NCI-H748 (cell line): ENCODE data around the gene SMC1B.
"Not testable (repeated sequence)": the region's sequence is repeated elsewhere in the genome, so short reads cannot be mapped to it uniquely, and the experiment has no call there.

ENCODE experiments used
- DNase-seq: peaks from one replicate; lab custom pipeline; 2025; ENCODE audit not compliant: unreplicated experiment; lab: John Stamatoyannopoulos, UW

The SMC1B gene

DNA sequence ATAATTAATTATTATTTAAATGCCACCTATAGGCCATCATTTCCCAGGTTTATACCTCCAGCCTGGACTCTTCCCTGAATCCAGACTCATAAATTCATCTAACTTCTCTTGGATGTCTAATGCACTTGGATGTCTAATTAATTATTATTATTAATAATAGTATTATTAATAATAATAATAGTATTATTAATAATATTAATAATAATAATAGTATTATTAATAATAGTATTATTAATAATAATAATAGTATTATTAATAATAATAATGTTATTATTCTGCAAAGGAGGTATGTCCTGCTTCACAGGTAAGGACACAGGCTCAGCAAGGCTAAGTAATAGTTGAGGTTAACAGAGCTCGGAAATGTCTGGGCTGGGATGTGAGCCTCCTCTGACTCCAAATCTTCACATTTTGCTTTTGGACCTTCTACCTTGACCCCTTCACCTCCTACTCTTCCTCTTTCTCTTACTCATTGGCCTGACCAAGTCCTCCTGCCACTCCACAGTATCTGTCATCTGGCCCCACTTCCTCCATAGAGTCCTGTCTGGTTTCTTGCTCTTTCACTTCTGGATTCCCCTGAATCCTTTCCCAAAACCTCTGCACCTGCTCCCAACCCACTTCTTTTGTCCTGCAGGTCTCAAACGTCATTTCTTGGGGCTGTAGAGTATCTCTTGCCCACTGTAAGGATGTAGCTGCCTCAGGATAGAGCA is 8.1 kb upstream of the SMC1B start:
- no peak for DNase-seq

DNA sequence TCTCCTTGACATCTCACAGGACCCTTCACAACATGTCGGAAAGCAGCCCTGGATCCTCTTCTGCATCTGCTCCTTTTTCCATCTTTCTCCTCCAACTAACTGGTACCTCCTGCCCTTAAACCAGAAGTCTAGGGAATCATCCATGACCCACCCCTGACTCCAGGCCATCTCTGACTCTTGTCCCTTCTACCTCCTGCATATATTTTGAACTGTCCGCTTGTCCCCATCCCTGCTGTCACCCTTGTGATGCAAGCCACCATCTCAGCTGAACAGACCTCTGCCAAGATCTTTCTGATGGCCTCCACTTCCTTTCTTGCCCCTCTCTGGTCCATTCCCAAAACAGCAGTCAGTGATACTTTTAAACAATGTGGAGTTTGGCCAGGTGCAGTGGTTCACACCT is 7.1 kb upstream of the SMC1B start:
- no peak for DNase-seq

DNA sequence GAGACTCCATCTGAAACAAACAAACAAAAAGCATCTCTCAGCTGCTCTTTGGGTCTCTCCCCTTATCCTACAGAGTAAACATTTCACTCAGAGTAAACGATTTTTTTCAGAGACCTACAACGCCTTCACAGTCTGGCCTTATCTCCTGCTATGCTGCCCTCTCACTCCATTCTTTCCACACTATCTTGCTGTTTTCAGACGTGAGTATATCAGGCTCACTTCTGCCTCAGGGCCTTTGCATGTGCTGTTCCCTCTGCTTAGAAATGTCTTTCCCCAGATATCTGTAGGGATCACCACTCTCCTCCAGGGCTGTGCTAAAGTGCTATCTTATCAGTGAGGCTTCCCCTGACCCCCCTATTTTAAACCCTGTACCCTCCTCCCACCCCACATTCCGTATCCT is 6.6 kb upstream of the SMC1B start:
- DNase-seq, result no peak

DNA sequence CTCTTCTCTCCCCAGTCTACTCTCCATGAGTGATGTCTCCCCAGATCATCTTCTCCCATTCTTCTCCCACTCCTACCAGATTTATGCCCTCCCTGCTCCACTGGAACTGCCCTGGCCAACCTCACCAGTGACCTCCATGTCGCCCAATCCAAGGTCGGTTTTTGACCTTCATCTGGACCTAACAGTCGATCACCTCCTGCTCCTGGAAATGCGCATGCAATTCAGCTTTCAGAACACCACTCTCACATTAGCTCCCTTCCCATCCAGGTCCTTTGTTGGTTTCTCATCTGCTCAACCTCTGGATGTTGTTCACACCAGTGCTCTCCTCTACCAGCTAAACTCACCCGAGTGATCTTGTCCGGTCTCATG is 5.4 kb upstream of the SMC1B start:
- no peak for DNase-seq

DNA sequence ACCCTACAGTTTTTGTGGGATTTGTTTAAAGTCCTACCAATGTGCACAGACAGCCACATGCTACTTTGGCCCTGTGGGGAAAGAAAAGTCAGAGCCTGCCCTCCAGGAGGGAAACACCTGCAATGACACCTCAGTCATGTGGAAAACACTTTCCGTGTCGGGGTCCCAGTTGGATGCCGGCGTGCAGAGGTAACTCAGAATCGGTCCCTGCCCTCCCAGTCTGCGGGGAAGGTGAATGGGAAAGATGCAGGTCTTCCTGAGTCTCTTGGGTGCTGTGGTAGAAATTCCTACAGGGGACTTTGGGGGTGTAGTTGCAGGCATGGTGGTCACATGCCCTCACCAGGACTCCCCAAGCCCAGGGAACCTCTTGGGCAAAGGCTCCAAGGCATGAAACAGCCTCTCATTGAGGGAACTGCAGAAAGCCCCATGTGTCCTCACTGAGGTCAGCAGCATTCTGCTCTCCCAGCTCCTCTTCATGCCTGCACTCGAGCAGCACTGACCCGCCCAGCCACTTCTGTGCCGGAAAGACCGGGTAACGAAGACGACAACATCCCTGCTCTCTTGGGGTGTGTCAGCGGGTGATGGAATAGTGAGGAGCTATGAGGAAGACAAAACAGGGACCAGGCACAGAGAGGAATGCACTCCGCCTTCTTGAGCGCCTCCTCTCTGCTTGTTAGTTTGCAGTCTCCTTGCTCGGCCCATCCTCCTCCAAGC is 4.8 kb upstream of the SMC1B start:
- DNase-seq, result no peak

DNA sequence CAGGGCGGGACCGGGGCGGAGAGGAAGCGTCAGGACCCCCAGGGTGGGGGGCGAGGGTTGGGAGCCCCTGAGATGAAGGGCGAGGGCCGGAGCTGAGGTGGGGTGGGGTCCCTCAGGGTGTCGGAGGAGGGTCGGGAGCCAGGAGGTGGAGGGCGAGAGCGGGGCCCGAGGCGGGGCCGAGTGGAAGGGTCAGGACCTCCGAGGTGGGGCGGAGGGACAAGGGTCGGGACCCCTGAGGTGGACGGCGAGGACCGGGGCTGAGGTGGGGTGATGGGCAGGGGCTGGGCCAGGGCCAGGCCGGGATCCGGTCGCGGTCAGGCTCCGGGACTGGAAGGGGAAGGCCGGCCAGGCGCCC is 409 bp downstream of the SMC1B start:
- no peak for DNase-seq

DNA sequence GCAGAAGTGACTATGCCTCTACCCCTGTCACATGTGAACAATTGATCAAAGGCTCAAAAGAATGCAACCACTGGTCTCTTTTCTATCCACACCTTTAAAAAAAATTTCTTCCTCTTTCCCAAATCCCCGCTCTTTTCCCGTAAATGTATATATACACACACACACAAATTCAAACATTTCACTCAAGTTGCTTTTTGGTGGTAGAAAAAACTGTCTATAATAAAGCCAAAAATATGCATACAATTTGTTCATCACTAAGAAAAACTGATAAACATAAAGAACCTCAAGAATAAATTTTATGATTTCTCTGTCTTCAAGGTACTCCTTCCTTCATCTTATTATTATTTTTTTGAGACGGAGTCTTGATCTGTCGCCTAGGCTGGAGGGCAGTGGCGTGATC is 5.6 kb downstream of the SMC1B start:
- DNase-seq, result no peak

DNA sequence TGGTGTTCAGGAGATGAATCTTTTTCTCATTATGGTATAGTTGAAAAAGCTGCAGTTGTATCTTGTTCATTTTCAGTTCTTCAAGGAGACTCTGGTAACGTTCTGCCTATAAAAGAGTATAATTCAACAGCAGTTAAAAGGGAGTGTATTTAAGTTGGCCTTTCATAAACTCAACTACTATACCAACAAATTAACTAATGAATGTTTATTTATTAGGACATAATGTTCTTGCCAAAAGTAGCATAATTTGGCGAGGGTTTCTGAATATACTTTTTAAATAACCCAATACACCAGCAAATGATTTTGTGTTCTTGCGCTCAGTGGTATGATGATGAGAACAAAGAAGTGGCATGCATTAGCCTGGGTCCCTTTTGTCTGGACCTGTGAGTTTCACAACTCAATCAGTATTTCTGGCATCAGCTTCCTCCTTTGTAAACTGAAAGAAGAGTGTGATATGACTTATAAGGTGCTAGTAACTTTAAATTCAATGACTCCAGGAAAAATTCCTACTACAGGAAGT is 10.9 kb downstream of the SMC1B start:
- DNase-seq, result no peak

DNA sequence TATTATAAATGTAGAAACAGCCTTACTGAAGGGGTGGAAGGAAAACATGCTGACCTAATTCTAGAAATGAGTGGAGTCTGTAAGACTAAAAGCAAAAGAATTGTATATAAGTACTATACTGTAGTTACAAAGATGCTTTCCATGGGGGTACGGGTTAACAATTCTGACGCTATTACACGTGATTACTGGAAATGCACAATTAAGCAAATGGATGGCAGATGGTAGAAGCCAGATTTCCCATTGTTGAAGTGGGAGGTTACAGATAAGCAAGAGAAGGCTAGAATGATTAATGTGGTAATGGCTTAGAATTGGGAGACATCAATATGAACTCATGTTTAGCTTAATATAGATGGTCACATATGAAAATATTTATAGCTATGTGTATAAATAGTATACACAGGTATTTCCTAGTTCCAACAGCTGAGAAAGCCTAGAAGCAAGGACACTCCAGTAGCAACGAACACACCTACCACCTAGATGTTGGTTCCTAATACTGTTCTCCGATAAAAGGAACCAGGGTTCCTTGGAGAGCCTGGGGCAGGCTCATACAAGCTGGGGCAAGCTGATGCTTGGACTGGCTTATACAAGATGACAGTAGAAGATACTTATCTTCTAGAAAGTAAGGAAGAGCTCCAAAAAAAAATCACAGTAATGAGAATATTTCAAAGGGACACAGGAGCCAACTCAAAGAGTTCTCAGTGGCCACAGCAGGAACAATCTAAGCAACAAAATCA is 13.5 kb downstream of the SMC1B start:
- peak; percentile 35 for DNase-seq

DNA sequence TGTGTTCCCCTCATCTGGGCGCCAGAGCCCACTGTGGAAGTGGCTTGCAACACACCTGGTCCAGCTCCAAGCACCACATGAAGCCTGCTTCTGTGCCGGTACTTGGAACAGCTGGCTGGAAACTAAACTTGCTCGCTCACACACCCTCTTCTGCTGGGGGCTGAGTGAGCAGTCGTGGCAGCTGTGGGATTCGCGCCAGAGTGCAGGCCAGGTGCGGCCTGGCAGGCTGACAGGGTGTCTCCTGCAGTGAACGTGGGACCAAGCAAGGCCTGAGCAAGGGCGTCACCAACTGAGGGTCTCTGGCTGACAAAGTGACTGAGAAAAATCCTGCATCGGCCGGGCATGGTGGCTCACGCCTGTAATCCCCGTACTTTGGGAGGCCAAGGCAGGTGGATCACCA is 15.2 kb downstream of the SMC1B start:
- no peak for DNase-seq

DNA sequence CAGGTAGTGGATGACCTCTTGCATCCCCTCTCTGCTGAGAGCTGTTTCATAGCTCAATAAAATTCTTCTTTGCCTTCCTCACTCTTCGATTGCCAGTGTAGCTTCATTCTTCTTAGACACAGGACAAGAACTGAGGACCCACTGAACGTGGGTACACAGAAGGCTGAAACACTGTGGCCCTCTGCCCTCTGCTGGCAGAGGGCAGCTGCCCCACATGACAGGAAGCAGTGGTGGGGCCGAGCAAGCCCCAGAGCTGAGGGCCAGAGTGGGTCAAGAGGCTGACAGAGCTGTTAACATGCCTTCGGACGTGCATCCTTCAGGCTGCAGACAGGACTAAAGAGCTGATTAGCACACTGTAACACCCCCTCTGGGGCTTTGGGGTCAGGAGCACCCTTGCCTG is 15.6 kb downstream of the SMC1B start:
- no peak for DNase-seq

DNA sequence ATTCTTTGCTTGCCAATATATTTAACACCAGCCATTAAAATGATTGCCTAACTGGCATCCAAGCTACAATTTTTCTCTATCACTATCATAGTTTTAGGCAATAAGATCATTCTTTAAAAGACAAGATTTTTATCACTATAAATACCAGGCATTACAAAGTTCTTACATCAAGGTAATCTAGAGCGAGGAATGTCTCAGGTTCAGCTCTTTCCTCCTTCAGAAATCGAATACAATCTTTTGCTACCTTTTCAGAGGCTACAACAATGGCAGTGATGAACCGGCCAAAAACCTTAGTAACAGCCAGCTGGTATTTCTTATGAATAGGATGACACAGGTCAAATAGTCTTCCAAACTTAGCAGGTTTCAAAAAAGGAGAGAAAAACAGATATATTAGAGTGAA is 23.9 kb downstream of the SMC1B start:
- DNase-seq, result no peak

DNA sequence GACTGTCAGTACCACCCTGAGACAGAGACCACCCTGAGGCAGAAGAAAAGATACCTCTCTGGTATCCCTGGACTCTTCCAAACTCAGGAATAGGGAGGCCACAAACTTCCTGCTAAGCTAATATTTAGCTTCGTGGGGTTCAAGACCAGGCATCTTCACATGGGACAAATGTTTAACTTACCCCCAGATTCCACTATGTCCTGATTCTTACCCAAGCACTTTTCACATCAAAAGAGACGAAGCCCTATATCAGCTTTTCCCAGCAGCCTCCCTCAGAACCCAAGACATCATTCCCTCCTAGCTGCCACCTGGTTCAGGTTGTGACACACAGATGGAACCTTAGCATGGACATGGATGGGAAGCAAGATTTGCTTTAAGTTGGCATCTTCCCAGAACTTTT is 32.1 kb downstream of the SMC1B start:
- no peak for DNase-seq

DNA sequence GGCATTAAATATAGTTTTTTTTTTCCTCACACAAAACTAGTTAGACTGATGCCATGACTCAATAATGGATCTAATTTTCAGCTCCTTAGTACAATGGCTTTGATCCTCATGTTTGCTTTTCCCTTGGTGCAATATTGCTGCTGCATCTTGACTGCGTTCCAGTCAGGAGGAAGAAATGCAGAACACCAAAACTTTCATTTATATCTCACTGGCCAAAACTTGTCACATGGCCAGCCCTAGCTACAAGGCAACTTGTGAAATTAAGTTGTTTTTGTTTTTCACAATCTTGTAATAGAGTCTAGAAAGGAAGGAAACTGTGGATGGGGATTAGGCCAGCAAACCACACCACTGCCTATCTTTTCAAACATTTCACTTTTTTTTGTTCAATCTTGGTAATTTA is 36.7 kb downstream of the SMC1B start:
- DNase-seq, result no peak

DNA sequence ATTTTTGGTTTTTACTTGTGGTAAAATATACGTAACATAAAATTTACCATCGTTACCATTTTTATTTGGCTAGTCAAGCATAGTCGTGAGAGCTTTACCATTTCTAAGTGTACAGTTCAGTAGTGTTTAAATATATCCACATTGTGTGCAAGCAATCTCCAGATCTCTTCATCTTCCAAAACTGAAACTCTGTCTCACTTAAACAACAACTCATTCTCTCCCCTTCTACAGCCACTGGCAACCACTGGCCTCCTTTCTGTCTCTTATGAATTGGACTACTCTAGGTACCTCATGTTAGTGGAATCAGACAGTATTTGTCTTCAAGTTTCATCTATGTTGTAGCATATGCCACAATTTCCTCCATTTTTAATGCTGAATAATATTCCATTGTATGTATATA is 37.4 kb downstream of the SMC1B start:
- no peak for DNase-seq

DNA sequence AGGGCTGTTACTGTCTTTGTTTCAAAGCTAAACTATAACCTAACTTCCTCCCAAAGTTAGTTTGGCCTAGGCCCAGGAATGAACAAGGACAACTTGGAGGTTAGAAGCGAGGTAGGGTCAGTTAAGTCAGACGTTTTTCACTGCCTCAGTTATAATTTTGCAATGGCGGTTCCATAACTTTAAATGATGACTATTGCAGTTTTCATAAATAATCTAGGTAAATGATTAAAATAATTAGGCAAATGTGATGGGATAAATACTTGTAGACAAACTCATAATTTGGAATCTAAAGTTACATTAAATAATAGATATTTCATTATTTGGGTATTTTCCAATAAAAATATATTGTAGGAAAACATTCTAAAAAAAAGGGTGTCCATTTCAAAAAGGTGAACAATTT is 39.8 kb downstream of the SMC1B start:
- not testable (repeated sequence) for DNase-seq

DNA sequence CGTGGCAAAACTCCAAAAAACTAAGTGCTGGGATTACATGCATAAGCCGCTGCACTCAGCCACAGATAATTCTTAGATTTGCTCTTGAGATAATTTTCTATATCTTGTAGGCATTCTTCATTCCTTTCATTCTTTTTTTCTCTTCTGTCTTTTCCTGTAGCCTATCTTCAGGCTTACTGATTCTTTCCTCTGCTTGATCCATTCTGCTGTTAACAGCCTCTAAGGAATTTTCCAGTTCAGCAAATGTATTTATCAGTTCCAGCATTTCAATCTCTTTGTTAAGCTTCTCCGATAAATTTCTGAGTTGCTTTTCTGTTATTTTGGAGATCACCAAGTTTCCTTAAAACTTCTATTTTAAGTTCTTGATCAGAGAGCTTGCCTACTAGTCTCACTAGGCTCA is 46.7 kb downstream of the SMC1B start:
- DNase-seq, result no peak

DNA sequence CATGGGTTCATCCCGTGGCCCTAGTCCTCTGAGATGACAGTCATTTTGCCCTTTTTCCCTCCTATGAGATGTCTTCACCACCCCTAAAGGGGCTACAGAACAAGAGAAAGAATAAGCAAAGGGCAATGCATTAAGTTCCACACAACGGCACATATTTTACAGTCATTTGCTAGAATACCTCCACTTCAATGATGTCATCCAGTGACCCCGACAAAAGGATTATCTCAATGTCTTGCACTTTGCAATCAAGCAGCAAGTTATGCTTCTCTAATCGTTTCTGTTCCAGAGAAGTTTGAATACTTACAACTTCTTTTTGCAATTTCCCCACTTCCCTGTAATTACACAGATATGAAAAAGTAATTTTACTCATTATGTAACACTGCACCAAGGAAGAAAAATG is 53.8 kb downstream of the SMC1B start:
- DNase-seq, result no peak

DNA sequence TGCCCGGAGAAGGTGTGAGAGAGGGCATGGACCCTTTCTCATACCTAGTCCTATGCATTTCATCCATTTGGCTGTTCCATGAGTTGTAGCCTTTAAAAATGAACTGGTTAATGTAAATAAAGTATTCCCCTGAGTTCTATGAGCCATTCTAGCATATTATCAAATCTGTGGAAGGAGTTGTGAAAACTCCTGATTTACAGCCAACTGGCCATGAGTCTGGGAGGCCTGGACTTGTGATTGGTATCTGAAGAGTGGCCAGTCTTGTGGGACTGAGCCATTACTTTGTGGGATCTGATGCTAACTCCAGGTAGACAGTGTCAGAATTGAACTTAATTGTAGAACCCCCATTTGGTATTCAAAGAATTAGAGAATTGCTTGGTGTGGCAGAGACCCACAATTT is 55.3 kb downstream of the SMC1B start:
- DNase-seq, result no peak

DNA sequence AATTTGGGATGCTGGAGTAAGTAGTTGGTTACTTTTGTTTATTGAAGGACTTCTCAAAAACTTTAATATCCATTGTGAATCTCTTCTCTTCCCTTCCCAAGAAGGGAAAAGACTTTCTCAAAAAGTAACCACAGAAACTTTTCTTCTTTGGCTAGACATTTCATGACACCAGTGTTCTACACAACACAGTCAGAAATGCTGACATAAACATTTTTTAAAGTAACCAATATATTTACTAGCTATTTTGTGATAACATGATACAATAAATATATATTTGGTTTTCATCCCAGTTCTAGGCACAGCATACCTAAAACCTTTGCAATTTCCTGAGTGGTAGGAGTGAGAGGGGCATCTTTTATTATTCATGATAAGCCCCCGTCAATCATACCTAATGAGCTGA is 55.9 kb downstream of the SMC1B start:
- no peak for DNase-seq

DNA sequence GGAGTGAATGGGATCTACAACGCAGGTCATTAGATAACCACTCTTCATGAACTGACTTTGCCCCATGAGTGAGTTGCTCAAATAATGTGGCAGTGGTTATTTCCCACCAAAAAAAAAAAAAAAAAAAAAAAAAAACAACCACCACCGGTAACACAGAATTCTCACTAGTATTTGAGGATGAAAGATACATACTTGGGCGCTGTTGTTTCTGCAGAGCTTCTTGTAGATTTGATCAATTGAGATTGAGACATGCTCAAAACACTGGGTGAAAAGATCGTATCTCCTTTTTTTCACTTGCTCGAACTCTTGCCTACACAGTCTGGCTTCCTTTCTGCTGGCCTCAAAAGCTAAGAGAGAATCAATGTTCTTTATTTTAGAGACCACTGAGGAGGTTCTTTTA is 59.6 kb downstream of the SMC1B start:
- no peak for DNase-seq

DNA sequence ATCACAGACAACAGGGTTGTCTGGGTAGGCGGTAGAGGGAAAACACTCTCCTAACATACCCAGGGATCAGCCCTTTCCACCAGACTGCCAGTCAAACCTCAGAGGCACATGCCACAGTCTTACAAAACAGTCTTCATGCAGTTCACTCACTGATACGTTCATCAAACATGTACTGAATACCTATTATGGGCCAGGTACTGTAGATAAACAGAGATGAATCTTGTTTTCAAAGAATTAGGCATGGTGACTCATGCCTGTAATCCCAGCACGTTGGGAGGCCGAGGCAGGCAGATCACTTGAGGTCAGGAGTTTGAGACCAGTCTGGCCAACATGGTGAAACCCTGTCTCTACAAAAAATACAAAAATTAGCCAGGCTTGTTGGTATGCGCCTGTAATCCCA is 60.6 kb downstream of the SMC1B start:
- not testable (repeated sequence) for DNase-seq
